Measurements from ENCODE around the gene ZNF280A.
"Not testable (repeated sequence)": the region's sequence is repeated elsewhere in the genome, so short reads cannot be mapped to it uniquely, and the experiment has no call there.

The ZNF280A gene

GRCh38 chr22:22527312-22527711 lies 7.2 kb upstream of the ZNF280A start:
- 77 to 82% methylated on average over 4 to 5 of the region's 5 CpGs for WGBS, 2 experiments
- Histone ChIP-seq H3K4me1 (ENCODE audit: control insufficient read depth, insufficient read depth, low read length) (no peaks in the 10 kb centered on the region), H3K4me3 (ENCODE audit: insufficient read depth, low read depth, low read length) (no peak overlapping the region), H3K9me3 (ENCODE audit: control insufficient read depth, low read length) (no peaks in the 10 kb centered on the region), H3K27me3 (ENCODE audit: control insufficient read depth, insufficient read depth, low read length, poor library complexity, severe bottlenecking) (peaks cover 14% of the 10 kb centered on the region), H3K27ac (ENCODE audit: insufficient read depth, low read depth, low read length, poor library complexity, severe bottlenecking) (no peak overlapping the region), H3K36me3 (ENCODE audit: control insufficient read depth, insufficient read depth, low read length) (no peaks in the 10 kb centered on the region)

- H3K27me3 ChIP-seq (ENCODE audit: control insufficient read depth, insufficient read depth, low read length, poor library complexity, severe bottlenecking) = peaks cover 14% of the 10 kb centered on the region
- 90 to 92% methylated on average over 4 of the region's 4 CpGs for WGBS, 2 experiments
- no peaks in the 10 kb centered on the region for H3K36me3 ChIP-seq (ENCODE audit: control insufficient read depth, insufficient read depth, low read length)
- H3K27ac ChIP-seq (ENCODE audit: insufficient read depth, low read depth, low read length, poor library complexity, severe bottlenecking) = no peak overlapping the region
- no peaks in the 10 kb centered on the region for H3K4me1 ChIP-seq (ENCODE audit: control insufficient read depth, insufficient read depth, low read length)
- no peak overlapping the region for H3K4me3 ChIP-seq (ENCODE audit: insufficient read depth, low read depth, low read length)
- H3K9me3 ChIP-seq (ENCODE audit: control insufficient read depth, low read length) = no peaks in the 10 kb centered on the region
Observed at GRCh38 chr22:22526125-22526912, 6.2 kb upstream of the ZNF280A start.

- no peak overlapping the region for H3K27ac ChIP-seq (ENCODE audit: insufficient read depth, low read depth, low read length, poor library complexity, severe bottlenecking)
- H3K36me3 ChIP-seq (ENCODE audit: control insufficient read depth, insufficient read depth, low read length) = no peaks in the 10 kb centered on the region
- no peaks in the 10 kb centered on the region for H3K9me3 ChIP-seq (ENCODE audit: control insufficient read depth, low read length)
- H3K4me1 ChIP-seq (ENCODE audit: control insufficient read depth, insufficient read depth, low read length) = no peaks in the 10 kb centered on the region
- H3K27me3 ChIP-seq (ENCODE audit: control insufficient read depth, insufficient read depth, low read length, poor library complexity, severe bottlenecking) = peaks cover 14% of the 10 kb centered on the region
- WGBS, 2 experiments = 93% methylated on average over 6 of the region's 6 CpGs
- H3K4me3 ChIP-seq (ENCODE audit: insufficient read depth, low read depth, low read length) = no peak overlapping the region
Observed at GRCh38 chr22:22523494-22523893, 3.4 kb upstream of the ZNF280A start.

GRCh38 chr22:22521631-22522030 lies 1.6 kb upstream of the ZNF280A start:
- Histone ChIP-seq H3K27me3 (ENCODE audit: control insufficient read depth, insufficient read depth, low read length, poor library complexity, severe bottlenecking) (peaks cover 14% of the 10 kb centered on the region), H3K4me1 (ENCODE audit: control insufficient read depth, insufficient read depth, low read length) (no peaks in the 10 kb centered on the region), H3K9me3 (ENCODE audit: control insufficient read depth, low read length) (no peaks in the 10 kb centered on the region), H3K36me3 (ENCODE audit: control insufficient read depth, insufficient read depth, low read length) (no peaks in the 10 kb centered on the region), H3K27ac (ENCODE audit: insufficient read depth, low read depth, low read length, poor library complexity, severe bottlenecking) (no peak overlapping the region), H3K4me3 (ENCODE audit: insufficient read depth, low read depth, low read length) (no peak overlapping the region)
- WGBS, 2 experiments = 89 to 93% methylated on average over 8 of the region's 8 CpGs

- Histone ChIP-seq H3K27ac (ENCODE audit: insufficient read depth, low read depth, low read length, poor library complexity, severe bottlenecking) (peak overlapping the region; percentile 18), H3K4me1 (ENCODE audit: control insufficient read depth, insufficient read depth, low read length) (no peaks in the 10 kb centered on the region), H3K36me3 (ENCODE audit: control insufficient read depth, insufficient read depth, low read length) (no peaks in the 10 kb centered on the region), H3K4me3 (ENCODE audit: insufficient read depth, low read depth, low read length) (no peak overlapping the region), H3K27me3 (ENCODE audit: control insufficient read depth, insufficient read depth, low read length, poor library complexity, severe bottlenecking) (peaks cover 11% of the 10 kb centered on the region), H3K9me3 (ENCODE audit: control insufficient read depth, low read length) (no peaks in the 10 kb centered on the region)
- whole genome bisulfite sequencing, 2 experiments = 81 to 86% methylated on average over 12 of the region's 12 CpGs
Observed at GRCh38 chr22:22520667-22521602, 865 bp upstream of the ZNF280A start.

- no peaks in the 10 kb centered on the region for H3K36me3 ChIP-seq (ENCODE audit: control insufficient read depth, insufficient read depth, low read length)
- H3K9me3 ChIP-seq (ENCODE audit: control insufficient read depth, low read length) = no peaks in the 10 kb centered on the region
- H3K27ac ChIP-seq (ENCODE audit: insufficient read depth, low read depth, low read length, poor library complexity, severe bottlenecking) = no peak overlapping the region
- H3K4me3 ChIP-seq (ENCODE audit: insufficient read depth, low read depth, low read length) = peak overlapping the region; percentile 20
- no peaks in the 10 kb centered on the region for H3K4me1 ChIP-seq (ENCODE audit: control insufficient read depth, insufficient read depth, low read length)
- H3K27me3 ChIP-seq (ENCODE audit: control insufficient read depth, insufficient read depth, low read length, poor library complexity, severe bottlenecking) = peaks cover 2% of the 10 kb centered on the region
- 46 to 63% methylated on average over 5 of the region's 5 CpGs for WGBS, 2 experiments
Observed at GRCh38 chr22:22519591-22519990, 479 bp downstream of the ZNF280A start.

- H3K4me1 ChIP-seq (ENCODE audit: control insufficient read depth, insufficient read depth, low read length) = no peaks in the 10 kb centered on the region
- H3K36me3 ChIP-seq (ENCODE audit: control insufficient read depth, insufficient read depth, low read length) = no peaks in the 10 kb centered on the region
- no peak overlapping the region for H3K4me3 ChIP-seq (ENCODE audit: insufficient read depth, low read depth, low read length)
- H3K27ac ChIP-seq (ENCODE audit: insufficient read depth, low read depth, low read length, poor library complexity, severe bottlenecking) = no peak overlapping the region
- peaks cover 18% of the 10 kb centered on the region for H3K27me3 ChIP-seq (ENCODE audit: control insufficient read depth, insufficient read depth, low read length, poor library complexity, severe bottlenecking)
- 85 to 94% methylated on average over 3 of the region's 4 CpGs for WGBS, 2 experiments
- H3K9me3 ChIP-seq (ENCODE audit: control insufficient read depth, low read length) = no peaks in the 10 kb centered on the region
Observed at GRCh38 chr22:22516992-22517391, 3.1 kb downstream of the ZNF280A start.

- no peak overlapping the region for H3K4me3 ChIP-seq (ENCODE audit: insufficient read depth, low read depth, low read length)
- H3K27ac ChIP-seq (ENCODE audit: insufficient read depth, low read depth, low read length, poor library complexity, severe bottlenecking) = no peak overlapping the region
- no peaks in the 10 kb centered on the region for H3K36me3 ChIP-seq (ENCODE audit: control insufficient read depth, insufficient read depth, low read length)
- H3K27me3 ChIP-seq (ENCODE audit: control insufficient read depth, insufficient read depth, low read length, poor library complexity, severe bottlenecking) = peaks cover 18% of the 10 kb centered on the region
- H3K9me3 ChIP-seq (ENCODE audit: control insufficient read depth, low read length) = no peaks in the 10 kb centered on the region
- no peaks in the 10 kb centered on the region for H3K4me1 ChIP-seq (ENCODE audit: control insufficient read depth, insufficient read depth, low read length)
Observed at GRCh38 chr22:22515890-22516289, 4.2 kb downstream of the ZNF280A start.

- 79 to 82% methylated on average over 8 of the region's 8 CpGs for WGBS, 2 experiments
- H3K4me3 ChIP-seq (ENCODE audit: insufficient read depth, low read depth, low read length); H3K9me3 ChIP-seq (ENCODE audit: control insufficient read depth, low read length); H3K4me1 ChIP-seq (ENCODE audit: control insufficient read depth, insufficient read depth, low read length); H3K27ac ChIP-seq (ENCODE audit: insufficient read depth, low read depth, low read length, poor library complexity, severe bottlenecking); H3K36me3 ChIP-seq (ENCODE audit: control insufficient read depth, insufficient read depth, low read length): not testable (repeated sequence)
- H3K27me3 ChIP-seq (ENCODE audit: control insufficient read depth, insufficient read depth, low read length, poor library complexity, severe bottlenecking) = peaks cover 18% of the 10 kb centered on the region
Observed at GRCh38 chr22:22514431-22514830, 5.6 kb downstream of the ZNF280A start.

GRCh38 chr22:22513619-22514018 lies 6.5 kb downstream of the ZNF280A start:
- no peaks in the 10 kb centered on the region for H3K4me1 ChIP-seq (ENCODE audit: control insufficient read depth, insufficient read depth, low read length)
- no peaks in the 10 kb centered on the region for H3K9me3 ChIP-seq (ENCODE audit: control insufficient read depth, low read length)
- no peak overlapping the region for H3K27ac ChIP-seq (ENCODE audit: insufficient read depth, low read depth, low read length, poor library complexity, severe bottlenecking)
- H3K4me3 ChIP-seq (ENCODE audit: insufficient read depth, low read depth, low read length) = no peak overlapping the region
- WGBS, 2 experiments = 92 to 99% methylated on average over 2 of the region's 2 CpGs
- H3K36me3 ChIP-seq (ENCODE audit: control insufficient read depth, insufficient read depth, low read length) = no peaks in the 10 kb centered on the region
- peaks cover 18% of the 10 kb centered on the region for H3K27me3 ChIP-seq (ENCODE audit: control insufficient read depth, insufficient read depth, low read length, poor library complexity, severe bottlenecking)
